HG03558 (cell line): ENCODE results near the gene SND1.

Experiments
- ATAC-seq: cut with Tn5 transposase; IDR thresholded peaks from one replicate; pipeline ENCODE4 v1.9.1; 2021; ENCODE audit warnings: moderate number of reproducible peaks; ENCODE audit not compliant: unreplicated experiment; ENCODE audit errors: extremely low read depth

SND1 gene

DNA sequence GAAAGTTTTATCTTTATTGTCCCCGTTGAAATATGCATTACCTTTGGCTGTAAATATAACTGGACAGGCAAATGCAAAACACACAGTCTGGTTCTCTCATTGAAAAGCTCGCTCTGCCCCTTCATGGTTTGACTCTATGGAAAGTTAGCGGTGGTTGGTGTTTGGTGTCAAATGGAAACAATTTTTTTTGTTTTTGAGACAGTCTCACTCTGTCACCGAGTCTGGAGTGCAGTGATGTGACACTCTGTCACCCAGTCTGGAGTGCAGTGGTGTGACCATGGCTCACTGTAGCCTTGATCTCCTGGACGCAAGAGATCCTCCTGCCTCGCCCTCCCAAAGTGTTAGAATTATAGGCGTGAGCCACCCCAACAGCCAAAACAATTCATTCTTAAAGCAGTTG is 229.6 kb downstream of the SND1 start:
- no peak for ATAC-seq

GRCh38 chr7:127882313-127882920 is 230.4 kb downstream of the SND1 start:
- no peak for ATAC-seq

- no peak for ATAC-seq
These were observed 232.1 kb downstream of the SND1 start for GRCh38 chr7:127884066-127884559.

DNA sequence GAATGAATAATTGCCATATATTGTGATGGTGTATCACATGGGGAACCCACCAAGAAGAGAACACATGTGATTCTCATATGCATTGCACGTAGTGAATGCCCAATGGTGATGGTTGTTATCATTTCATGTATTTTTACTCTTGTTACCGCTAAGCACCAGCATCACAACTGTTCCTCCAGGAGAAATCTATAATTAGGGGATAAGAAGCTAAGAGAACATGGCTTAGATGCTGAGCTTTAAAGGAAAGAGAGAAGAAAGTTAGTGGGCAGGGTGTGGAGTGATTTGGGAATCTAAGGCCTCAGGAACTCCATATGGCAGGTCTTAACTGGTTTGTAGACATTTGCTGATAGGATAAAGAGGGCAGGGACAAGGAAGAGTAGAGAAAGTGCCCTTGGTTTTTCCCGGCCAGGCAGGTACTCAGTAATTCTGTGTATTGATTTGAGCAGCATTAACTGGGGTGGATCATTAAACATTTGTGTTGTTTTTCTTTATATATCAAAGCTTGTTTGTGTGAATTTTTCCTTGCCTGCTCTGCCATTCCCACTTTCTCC is 233.3 kb downstream of the SND1 start:
- no peak for ATAC-seq

DNA sequence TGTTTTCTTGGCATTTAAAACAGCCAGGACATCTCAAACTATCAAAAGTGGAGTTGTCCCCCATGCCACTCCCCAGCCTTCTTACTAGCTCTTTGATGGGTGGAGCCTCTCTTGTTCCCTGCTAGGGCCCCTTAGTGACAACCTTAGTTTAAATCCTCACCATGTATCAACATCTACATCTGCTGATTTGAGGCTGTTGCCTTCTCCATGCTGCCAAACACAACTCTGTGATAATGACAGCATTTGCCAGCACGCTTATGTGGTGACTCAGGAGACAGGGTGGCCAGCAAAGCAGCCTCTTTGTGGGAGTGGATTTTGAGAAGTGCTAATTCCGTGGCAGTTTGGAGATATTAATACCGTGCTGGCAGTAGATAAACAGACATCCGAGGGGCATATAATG is 233.8 kb downstream of the SND1 start:
- ATAC-seq: no peak

- ATAC-seq: no peak
These were observed 234.3 kb downstream of the SND1 start for GRCh38 chr7:127886248-127886647.

- ATAC-seq: no peak
These were observed 235.1 kb downstream of the SND1 start for GRCh38 chr7:127887096-127887495.

GRCh38 chr7:127887631-127888030 is 235.6 kb downstream of the SND1 start:
- no peak for ATAC-seq

GRCh38 chr7:127888411-127888810 is 236.4 kb downstream of the SND1 start:
- no peak for ATAC-seq

DNA sequence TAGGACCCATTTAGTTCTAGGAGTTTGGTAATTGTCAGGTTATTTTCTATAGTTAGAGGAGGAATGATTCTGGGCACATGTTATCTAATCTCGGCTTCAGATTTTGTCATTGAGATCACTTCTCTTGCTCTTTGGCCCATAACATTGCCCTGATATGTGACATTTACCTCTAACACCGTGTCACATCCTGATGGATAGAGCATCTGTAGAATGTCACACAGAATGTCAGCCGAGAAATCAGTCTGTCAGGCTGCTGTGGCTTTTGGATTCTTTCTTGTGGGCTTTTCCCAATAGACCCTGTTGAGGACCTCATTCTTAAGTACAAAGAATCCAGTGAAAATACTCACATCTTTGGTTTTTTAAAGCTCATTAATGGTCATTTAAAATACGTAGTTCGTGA is 236.8 kb downstream of the SND1 start:
- ATAC-seq: no peak

- ATAC-seq: no peak
These were observed 237.7 kb downstream of the SND1 start for GRCh38 chr7:127889677-127890076.

DNA sequence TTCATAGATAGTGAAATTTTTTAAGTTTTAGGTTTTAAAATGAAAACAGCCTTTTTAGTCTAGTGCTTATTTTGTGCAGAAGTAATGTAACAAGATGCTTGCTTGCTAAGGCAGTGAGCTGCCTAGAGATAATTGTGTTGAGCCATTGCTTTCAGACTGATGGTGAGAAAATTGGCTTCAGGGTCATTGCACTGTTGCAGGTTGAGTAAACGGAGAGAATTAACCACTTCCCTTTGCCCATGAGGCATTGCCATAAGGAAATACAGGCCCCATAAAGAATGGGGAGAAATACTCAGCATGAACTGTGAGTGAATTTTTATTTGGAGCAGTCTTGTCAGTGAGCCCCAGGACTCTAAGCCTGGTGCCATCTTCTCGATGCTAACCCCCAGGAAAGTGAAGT is 238.7 kb downstream of the SND1 start:
- ATAC-seq: no peak

GRCh38 chr7:127891144-127891543 is 239.2 kb downstream of the SND1 start:
- ATAC-seq: no peak

GRCh38 chr7:127891854-127892438 is 240.0 kb downstream of the SND1 start:
- ATAC-seq: no peak

GRCh38 chr7:127892488-127893314 is 240.7 kb downstream of the SND1 start:
- ATAC-seq: no peak

DNA sequence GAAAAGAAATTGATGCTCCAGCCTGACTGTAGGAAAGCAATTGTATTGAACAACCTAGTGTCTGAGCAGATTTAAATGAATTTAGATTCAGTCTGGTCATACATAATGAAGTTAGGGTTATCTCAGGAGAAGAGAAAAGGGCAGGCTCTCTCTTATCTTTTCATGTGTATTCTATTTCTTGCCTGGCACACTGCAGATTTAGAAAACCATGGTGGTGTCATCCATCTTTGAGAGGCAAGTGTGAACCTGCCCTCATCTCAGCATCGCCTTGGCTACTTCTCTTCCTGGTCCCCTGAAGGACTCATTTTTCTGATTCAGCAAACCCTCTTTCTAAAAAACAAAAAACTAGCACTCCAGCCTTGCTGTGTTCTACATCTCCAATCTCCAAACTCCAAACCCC is 241.6 kb downstream of the SND1 start:
- no peak for ATAC-seq

DNA sequence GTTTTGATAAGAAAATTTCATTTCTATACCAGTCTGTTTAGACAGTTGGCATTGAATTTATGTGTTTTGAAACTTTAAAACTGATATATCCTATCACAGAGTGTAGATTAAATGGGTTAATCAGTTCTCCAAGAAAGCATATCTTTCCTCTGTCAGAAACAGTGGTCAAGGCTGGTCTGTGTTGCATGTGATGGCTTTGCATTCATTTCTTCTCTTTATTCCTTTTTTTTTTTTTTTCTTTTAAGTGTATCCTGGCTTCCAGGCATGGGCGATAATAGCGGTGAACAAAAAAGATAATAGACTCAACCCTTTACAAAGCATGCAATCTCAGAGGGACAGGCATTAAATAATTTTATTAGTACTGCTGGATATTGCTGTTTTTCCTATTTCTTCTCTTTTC is 242.6 kb downstream of the SND1 start:
- ATAC-seq: no peak

DNA sequence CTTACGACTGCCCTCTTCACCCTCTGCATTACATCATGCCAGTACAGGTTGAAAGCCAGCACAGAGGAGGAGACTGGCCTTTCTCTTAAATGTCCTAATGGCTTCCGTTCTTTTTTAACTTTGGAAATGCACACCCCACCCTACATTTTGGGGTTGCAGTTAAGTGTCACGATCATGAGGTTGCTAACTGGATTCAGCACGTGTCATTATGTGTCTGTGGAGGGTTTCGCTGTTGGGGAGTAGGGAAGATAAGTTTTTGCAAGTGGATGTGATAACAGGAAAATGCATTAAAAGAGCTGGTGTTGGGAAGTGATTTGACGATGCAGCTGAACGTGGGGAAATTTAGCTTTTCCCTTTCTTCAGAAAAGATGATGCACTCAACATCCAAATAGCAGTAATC is 243.4 kb downstream of the SND1 start:
- ATAC-seq: no peak

DNA sequence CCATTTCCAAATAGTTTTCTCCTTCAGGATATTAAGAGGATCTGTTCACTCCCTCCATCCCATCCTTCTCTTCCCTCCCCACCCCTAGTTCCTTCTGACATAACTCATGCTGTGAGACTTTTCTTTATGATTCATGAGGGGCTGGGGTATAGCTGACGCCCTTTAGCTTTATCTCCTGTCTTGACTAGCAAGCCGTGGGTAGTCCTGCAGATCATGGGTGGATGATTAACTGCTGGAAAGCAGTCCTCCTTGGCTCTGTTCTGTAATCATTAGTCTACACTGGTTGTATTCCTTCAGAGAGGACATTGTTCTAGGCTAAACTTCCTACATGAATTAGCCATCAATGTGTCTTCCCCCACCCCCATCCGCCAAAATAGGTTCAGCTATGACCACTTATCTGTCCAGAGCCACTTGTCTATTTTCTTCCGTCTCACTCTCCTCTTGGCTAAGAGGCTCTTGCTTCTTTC is 243.9 kb downstream of the SND1 start:
- ATAC-seq: no peak

DNA sequence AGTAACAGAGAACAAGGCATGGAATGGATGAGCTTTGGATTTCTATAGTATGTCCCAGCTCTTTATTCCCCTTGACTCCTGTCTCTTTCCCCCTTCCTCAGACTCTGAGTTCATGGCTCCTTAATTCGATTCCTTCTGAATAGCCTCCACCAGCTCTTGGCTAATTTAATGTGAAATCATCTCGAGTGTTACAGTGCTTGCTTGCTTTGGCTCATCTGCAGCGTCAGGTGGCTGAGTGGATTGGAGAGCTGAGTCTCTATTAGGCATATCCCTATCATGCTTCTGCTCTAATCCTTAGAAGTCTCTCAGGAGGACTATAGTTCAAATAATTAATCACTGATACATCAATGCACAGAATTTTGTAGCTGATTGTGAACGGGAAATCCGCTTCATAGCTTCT is 244.7 kb downstream of the SND1 start:
- ATAC-seq: no peak
